ENCODE results near the gene VWC2L. TPM values are rescaled to one million over a fixed set of nuclear protein-coding genes. Genes with fewer than 3 reads are reported as not detected.

VWC2L gene
- total RNA-seq, 2 donors from 2014 or later: not detected

- H3K27ac ChIP-seq (ENCODE audit: low read depth, low read length): no peak overlapping the region
- no peak overlapping the region for H3K9ac ChIP-seq (ENCODE audit: extremely low read depth, low read length, poor library complexity, severe bottlenecking)
- H3K4me3 ChIP-seq (ENCODE audit: low read length): no peak overlapping the region
Observed at GRCh38 chr2:214507032-214507431, 96.2 kb downstream of the VWC2L start.

GRCh38 chr2:214514704-214515103 lies 103.8 kb downstream of the VWC2L start:
- Mint-ChIP-seq H3K27me3 (ENCODE audit: insufficient read depth) (no peaks in the 10 kb centered on the region), H3K4me3 (no peak overlapping the region), H3K9me3 (no peaks in the 10 kb centered on the region), H3K4me1 (peaks cover 8% of the 10 kb centered on the region), H3K27ac (no peak overlapping the region), H3K36me3 (ENCODE audit: low read depth) (no peaks in the 10 kb centered on the region)
- no peak overlapping the region for H3K27ac ChIP-seq (ENCODE audit: low read depth, low read length)
- H3K27me3 ChIP-seq (ENCODE audit: control insufficient read depth, insufficient read depth, low read length, poor library complexity, severe bottlenecking): no peaks in the 10 kb centered on the region
- H3K4me1 ChIP-seq (ENCODE audit: control insufficient read depth, insufficient read depth, low read length): no peaks in the 10 kb centered on the region
- DNase-seq: no peak
- H3K9ac ChIP-seq (ENCODE audit: extremely low read depth, low read length, poor library complexity, severe bottlenecking): no peak overlapping the region
- H3K9me3 ChIP-seq (ENCODE audit: control insufficient read depth, low read length): no peaks in the 10 kb centered on the region
- no peak for TF ChIP-seq CTCF (conservative IDR thresholded peaks at IDR 0.05)
- WGBS, 2 experiments (ENCODE audit: insufficient coverage in 1 of 2, insufficient read length in 1 of 2): 78% methylated on average over 1 of the region's 1 CpG; no CpG with 5 or more reads in 1 of the 2 experiments
- no peaks in the 10 kb centered on the region for H3K36me3 ChIP-seq (ENCODE audit: control insufficient read depth, insufficient read depth, low read length)
- no peak overlapping the region for H3K4me3 ChIP-seq (ENCODE audit: low read length)

More at GRCh38 chr2:214507032-214507431, 96.2 kb downstream of the VWC2L start:
- H3K36me3 Mint-ChIP-seq (ENCODE audit: low read depth): no peaks in the 10 kb centered on the region
- H3K9me3 Mint-ChIP-seq: no peaks in the 10 kb centered on the region
- no peak overlapping the region for H3K27ac Mint-ChIP-seq
- TF ChIP-seq CTCF (conservative IDR thresholded peaks at IDR 0.05): no peak
- no peaks in the 10 kb centered on the region for H3K27me3 ChIP-seq (ENCODE audit: control insufficient read depth, insufficient read depth, low read length, poor library complexity, severe bottlenecking)
- H3K27me3 Mint-ChIP-seq (ENCODE audit: insufficient read depth): no peaks in the 10 kb centered on the region
- DNase-seq: no peak
- H3K4me1 ChIP-seq (ENCODE audit: control insufficient read depth, insufficient read depth, low read length): no peaks in the 10 kb centered on the region
- H3K4me3 Mint-ChIP-seq: no peak overlapping the region
- H3K36me3 ChIP-seq (ENCODE audit: control insufficient read depth, insufficient read depth, low read length): no peaks in the 10 kb centered on the region
- no peaks in the 10 kb centered on the region for H3K9me3 ChIP-seq (ENCODE audit: control insufficient read depth, low read length)
- H3K4me1 Mint-ChIP-seq: no peaks in the 10 kb centered on the region

- Mint-ChIP-seq H3K9me3 (no peaks in the 10 kb centered on the region), H3K4me3 (no peak overlapping the region), H3K27me3 (ENCODE audit: insufficient read depth) (no peaks in the 10 kb centered on the region), H3K36me3 (ENCODE audit: low read depth) (no peaks in the 10 kb centered on the region), H3K27ac (no peak overlapping the region), H3K4me1 (peaks cover 8% of the 10 kb centered on the region)
- no peak overlapping the region for H3K27ac ChIP-seq (ENCODE audit: low read depth, low read length)
- no peak for TF ChIP-seq CTCF (conservative IDR thresholded peaks at IDR 0.05)
- no peak overlapping the region for H3K4me3 ChIP-seq (ENCODE audit: low read length)
- no peaks in the 10 kb centered on the region for H3K27me3 ChIP-seq (ENCODE audit: control insufficient read depth, insufficient read depth, low read length, poor library complexity, severe bottlenecking)
- no peaks in the 10 kb centered on the region for H3K9me3 ChIP-seq (ENCODE audit: control insufficient read depth, low read length)
- no peak overlapping the region for H3K9ac ChIP-seq (ENCODE audit: extremely low read depth, low read length, poor library complexity, severe bottlenecking)
- no peaks in the 10 kb centered on the region for H3K36me3 ChIP-seq (ENCODE audit: control insufficient read depth, insufficient read depth, low read length)
- 89 to 90% methylated on average over 2 to 4 of the region's 4 CpGs for WGBS, 2 experiments (ENCODE audit: insufficient coverage in 1 of 2, insufficient read length in 1 of 2)
- H3K4me1 ChIP-seq (ENCODE audit: control insufficient read depth, insufficient read depth, low read length): no peaks in the 10 kb centered on the region
- no peak for DNase-seq
Observed at GRCh38 chr2:214515111-214515510, 104.3 kb downstream of the VWC2L start.

Measured in endodermal cell (in vitro differentiated cells).